Tibial artery (tissue), 4 donors: Measurements from ENCODE around the gene SUSD5.
"Not testable (repeated sequence)": the region's sequence is repeated elsewhere in the genome, so short reads cannot be mapped to it uniquely, and the experiment has no call there.

Experiments
- DNase-seq, 2 donors: peaks; one replicate each; pipeline ENCODE4 v3.0.0-alpha.2; 2019
- H3K27ac ChIP-seq, 2 donors: fragments of 200-600 bp; sonication (generic) in 1 of 2; 1 replicate in 1 of 2; 2 replicates in 1 of 2; pipeline ENCODE4 v1.5.1; 2018 to 2019; ENCODE audit warnings: mild to moderate bottlenecking in 1 of 2
- H3K27me3 ChIP-seq, 2 donors: fragments of 200-600 bp; sonication (generic) in 1 of 2; one replicate each; pipeline versions ENCODE4 v1.5.1 to v1.6.0; 2016 to 2019
- H3K36me3 ChIP-seq, 3 donors: fragments of 200-600 bp; sonication (generic) in 2 of 3; one replicate each; pipeline ENCODE4 v1.5.1; 2016 to 2019; ENCODE audit warnings: mild to moderate bottlenecking in 2 of 3
- H3K4me1 ChIP-seq, 4 donors: fragments of 200-600 bp; sonication (generic) in 2 of 4; 1 replicate in 3 of 4; 2 replicates in 1 of 4; pipeline ENCODE4 v1.5.1; 2016 to 2019
- H3K4me3 ChIP-seq, 2 donors: fragments of 200-600 bp; sonication (generic) in 1 of 2; 1 replicate in 1 of 2; 2 replicates in 1 of 2; pipeline ENCODE4 v1.5.1; 2018 to 2019; ENCODE audit warnings: mild to moderate bottlenecking in 2 of 2
- H3K9me3 ChIP-seq, 3 donors: fragments of 200-600 bp; sonication (generic) in 1 of 3; one replicate each; pipeline ENCODE4 v1.5.1; 2016 to 2019
- intact Hi-C: fragments of 100-400 bp; cut with DNase I; formaldehyde crosslinking; loops from one replicate; pipeline ENCODE4 v1.15.0; 2023; ENCODE audit warnings: low total_unique reads
- TF ChIP-seq, protein P1 (sequence below), 2 experiments: fragments of 200-600 bp in 1 of 2; fragments of 450-650 bp in 1 of 2; IDR thresholded peaks; one replicate each; pipeline ENCODE4 v1.5.1; 2017 to 2019; ENCODE audit warnings: antibody characterized with exemption in 2 of 2, mild to moderate bottlenecking in 1 of 2, moderate library complexity in 1 of 2

The SUSD5 gene

DNA sequence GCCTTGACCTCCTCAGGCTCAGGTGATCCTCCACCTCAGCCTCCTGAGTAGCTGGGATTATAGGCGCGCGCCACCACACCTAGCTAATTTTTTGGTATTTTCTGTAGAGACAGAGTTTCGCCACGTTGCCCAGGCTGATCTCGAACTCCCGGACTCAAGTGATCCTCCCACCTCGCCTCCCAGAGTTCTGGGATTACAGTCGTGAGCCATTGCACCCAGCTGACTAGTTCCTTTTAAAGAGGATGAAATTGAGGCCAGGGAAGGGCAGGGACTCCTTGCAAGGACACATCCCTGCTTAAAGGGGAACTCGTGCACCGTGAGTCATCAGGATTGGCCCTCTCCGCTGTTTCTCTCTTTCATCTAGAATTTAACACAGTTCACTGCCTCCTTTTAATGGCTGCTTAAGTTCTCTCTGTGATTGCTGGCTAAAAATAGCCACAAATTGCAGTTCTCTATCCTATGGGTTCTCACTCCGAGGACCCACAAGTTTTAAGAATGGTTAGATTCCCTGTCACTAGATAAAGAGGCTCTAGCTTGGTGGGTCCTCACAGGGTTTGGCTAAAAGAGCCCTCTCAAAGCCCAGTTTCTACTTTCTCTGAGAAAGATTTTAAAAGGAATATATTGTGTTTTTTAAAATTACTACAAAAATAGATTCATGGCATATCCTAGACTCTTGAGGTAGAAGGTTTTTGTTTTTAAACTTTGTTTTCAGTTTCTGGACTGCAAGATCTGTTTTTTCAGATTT is 103.4 kb downstream of the SUSD5 start:
- peak overlapping the region; percentile 81 to 96 for H3K4me3 ChIP-seq
- intact Hi-C loops = no loop called here
- TF ChIP-seq, protein P1, sequence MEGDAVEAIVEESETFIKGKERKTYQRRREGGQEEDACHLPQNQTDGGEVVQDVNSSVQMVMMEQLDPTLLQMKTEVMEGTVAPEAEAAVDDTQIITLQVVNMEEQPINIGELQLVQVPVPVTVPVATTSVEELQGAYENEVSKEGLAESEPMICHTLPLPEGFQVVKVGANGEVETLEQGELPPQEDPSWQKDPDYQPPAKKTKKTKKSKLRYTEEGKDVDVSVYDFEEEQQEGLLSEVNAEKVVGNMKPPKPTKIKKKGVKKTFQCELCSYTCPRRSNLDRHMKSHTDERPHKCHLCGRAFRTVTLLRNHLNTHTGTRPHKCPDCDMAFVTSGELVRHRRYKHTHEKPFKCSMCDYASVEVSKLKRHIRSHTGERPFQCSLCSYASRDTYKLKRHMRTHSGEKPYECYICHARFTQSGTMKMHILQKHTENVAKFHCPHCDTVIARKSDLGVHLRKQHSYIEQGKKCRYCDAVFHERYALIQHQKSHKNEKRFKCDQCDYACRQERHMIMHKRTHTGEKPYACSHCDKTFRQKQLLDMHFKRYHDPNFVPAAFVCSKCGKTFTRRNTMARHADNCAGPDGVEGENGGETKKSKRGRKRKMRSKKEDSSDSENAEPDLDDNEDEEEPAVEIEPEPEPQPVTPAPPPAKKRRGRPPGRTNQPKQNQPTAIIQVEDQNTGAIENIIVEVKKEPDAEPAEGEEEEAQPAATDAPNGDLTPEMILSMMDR (IDR thresholded peaks at IDR 0.05) = no peak
- H3K36me3 ChIP-seq = peaks cover 0 to 12% (median 0%) of the 10 kb centered on the region in 3 donors
- H3K4me1 ChIP-seq = peaks cover 0 to 51% (median 28%) of the 10 kb centered on the region in 4 donors
- no peaks in the 10 kb centered on the region for H3K9me3 ChIP-seq
- DNase-seq = peak; percentile 94 to 96
- no peaks in the 10 kb centered on the region for H3K27me3 ChIP-seq
- H3K27ac ChIP-seq = peak overlapping the region; percentile 94 to 98

DNA sequence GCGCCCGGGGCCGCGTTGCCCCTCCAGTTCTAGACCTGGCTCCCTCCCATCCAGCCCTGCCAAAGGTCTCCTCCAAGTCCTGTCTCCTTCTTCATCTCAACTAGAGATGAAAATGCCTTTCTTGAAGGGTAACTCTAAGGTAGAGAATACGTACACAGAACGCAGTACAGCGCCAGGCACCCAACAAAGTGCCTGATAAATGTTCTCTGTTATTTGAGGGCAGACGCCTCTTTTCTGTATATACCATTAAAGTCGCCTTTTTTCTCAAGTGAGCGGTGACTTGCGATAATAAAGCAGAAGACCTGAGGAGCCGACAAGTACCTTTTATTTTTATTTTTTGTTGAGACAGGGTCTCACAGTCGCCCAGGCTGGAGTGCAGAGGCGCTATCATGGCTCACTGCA is 104.0 kb downstream of the SUSD5 start:
- Histone ChIP-seq H3K27ac (peak overlapping the region; percentile 94 to 98), H3K4me1 (peaks cover 0 to 48% (median 24%) of the 10 kb centered on the region in 4 donors), H3K9me3 (no peaks in the 10 kb centered on the region), H3K36me3 (peaks cover 0 to 12% (median 0%) of the 10 kb centered on the region in 3 donors), H3K4me3 (peak overlapping the region; percentile 81 to 96), H3K27me3 (no peaks in the 10 kb centered on the region)
- DNase-seq = no peak
- intact Hi-C loops = no loop called here
- TF ChIP-seq, protein P1 (IDR thresholded peaks at IDR 0.05) = no peak

DNA sequence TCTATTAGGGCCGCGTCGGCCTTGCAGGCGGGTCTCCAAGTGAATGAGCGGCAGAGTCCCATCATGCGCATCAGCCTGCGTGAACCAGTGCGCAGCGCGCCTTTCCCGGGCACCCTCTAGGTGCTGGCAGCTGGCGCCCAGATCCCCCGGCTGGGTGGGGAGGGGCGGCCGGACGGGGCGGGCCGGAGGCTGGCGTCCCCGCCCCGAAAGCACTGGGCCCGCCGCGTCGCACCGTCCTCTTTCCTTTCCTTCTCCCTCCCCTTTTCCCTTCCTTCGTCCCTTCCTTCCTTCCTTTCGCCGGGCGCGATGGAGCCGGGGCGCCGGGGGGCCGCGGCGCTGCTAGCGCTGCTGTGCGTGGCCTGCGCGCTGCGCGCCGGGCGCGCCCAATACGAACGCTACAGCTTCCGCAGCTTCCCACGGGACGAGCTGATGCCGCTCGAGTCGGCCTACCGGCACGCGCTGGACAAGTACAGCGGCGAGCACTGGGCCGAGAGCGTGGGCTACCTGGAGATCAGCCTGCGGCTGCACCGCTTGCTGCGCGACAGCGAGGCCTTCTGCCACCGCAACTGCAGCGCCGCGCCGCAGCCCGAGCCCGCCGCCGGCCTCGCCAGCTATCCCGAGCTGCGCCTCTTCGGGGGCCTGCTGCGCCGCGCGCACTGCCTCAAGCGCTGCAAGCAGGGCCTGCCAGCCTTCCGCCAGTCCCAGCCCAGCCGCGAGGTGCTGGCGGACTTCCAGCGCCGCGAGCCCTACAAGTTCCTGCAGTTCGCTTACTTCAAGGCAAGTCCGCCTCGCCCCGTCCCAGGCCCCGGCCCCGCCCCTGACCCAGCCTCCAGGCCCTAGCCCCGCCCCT is 104.6 kb downstream of the SUSD5 start, which contains the start of gene CRTAP:
Gene CRTAP, plus strand, starts transcription at position 243 of the 850 bp plus-strand sequence. Its CDS starts 64 bp downstream, at position 307.
- H3K27me3 ChIP-seq = no peaks in the 10 kb centered on the region
- TF ChIP-seq, protein P1 (IDR thresholded peaks at IDR 0.05) = peak in 1 of 2 experiments; percentile 4
- H3K27ac ChIP-seq = peak within 1 kb of the TSS; percentile 94 to 98
- DNase-seq = peak; percentile 97 to 99
- H3K4me1 ChIP-seq = peaks cover 0 to 44% (median 20%) of the 10 kb centered on the region in 4 donors
- intact Hi-C loops = no loop called here
- peaks cover 0 to 12% (median 0%) of the 10 kb centered on the region in 3 donors for H3K36me3 ChIP-seq
- H3K4me3 ChIP-seq = peak within 1 kb of the TSS; percentile 81 to 96
- no peaks in the 10 kb centered on the region for H3K9me3 ChIP-seq

DNA sequence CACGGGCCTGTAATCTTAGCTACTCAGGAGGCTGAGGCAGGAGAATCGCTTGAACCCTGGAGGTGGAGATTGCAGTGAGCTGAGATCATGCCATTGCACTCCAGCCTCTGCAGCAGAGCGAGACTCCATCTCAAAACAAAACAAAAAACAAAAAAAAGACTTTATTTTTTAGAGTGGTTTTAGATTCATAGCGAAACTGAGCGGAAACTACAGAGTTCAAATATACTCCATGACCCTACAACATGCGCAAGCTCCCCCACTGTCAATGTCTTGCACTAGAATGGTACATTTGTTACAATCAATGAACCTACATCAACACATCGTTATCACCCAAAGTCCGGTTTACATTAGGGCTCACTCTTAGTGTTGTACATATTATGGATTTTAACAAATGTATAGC is 107.0 kb downstream of the SUSD5 start:
- intact Hi-C loops = no loop called here
- peaks cover 0 to 20% (median 8%) of the 10 kb centered on the region in 4 donors for H3K4me1 ChIP-seq

DNA sequence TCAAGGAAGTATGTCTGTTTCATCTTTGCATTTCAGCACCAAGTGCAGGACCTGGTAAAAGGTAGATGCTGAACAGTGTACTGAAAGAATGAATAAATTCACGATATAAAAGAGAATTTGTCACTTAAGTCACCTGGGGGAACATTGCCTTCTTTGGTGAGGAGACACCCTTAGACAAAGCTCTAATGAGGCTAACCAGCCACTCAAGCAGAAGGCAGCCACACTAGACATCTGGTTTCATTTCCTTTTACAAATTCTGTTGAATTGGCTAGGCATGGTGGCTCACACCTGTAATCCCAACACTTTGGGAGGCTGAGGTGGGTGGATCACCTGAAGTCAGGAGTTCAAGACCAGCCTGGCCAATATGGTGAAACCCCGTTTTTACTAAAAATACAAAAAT is 111.8 kb downstream of the SUSD5 start:
- H3K27me3 ChIP-seq, H3K36me3 ChIP-seq, H3K4me1 ChIP-seq, H3K4me3 ChIP-seq, intact Hi-C loops, DNase-seq, H3K27ac ChIP-seq, H3K9me3 ChIP-seq: not testable (repeated sequence)

More for the DNA sequence above, 107.0 kb downstream of the SUSD5 start:
- H3K4me3 ChIP-seq = no peak overlapping the region
- no peak overlapping the region for H3K27ac ChIP-seq
- no peaks in the 10 kb centered on the region for H3K36me3 ChIP-seq
- no peaks in the 10 kb centered on the region for H3K27me3 ChIP-seq
- TF ChIP-seq, protein P1 (IDR thresholded peaks at IDR 0.05) = no peak
- H3K9me3 ChIP-seq = no peaks in the 10 kb centered on the region
- no peak for DNase-seq
